GM18868 (cell line): ENCODE results near the gene PRR5L.
A peak's percentile ranks its signal among the peaks of the same experiment; 100 is the strongest.
"Not testable (repeated sequence)": the region's sequence is repeated elsewhere in the genome, so short reads cannot be mapped to it uniquely, and the experiment has no call there.

Source experiments
- ATAC-seq: cut with Tn5 transposase; IDR thresholded peaks from one replicate; pipeline ENCODE4 v1.9.1; 2021; ENCODE audit warnings: mild to moderate bottlenecking, moderate library complexity; ENCODE audit not compliant: unreplicated experiment

Gene PRR5L

DNA sequence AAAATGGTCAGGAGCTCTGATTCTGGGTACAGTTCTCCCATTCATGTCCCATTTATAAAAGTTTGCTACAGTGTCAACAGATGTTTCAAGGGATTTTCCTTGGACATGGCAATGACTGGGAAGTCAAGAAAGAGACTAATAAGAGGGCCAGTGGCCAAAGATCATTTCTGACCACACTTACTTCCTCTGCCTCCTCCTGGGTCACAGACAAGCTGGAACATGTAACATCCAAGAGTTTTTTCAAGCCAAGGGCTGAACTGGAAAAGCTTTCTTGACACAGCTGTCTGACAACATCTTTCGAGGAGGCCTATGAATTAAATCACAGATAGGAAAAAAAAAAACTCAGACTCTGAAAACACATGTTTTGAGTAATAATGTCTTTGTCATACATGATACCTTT is 15.6 kb upstream of the PRR5L start:
- ATAC-seq = no peak

DNA sequence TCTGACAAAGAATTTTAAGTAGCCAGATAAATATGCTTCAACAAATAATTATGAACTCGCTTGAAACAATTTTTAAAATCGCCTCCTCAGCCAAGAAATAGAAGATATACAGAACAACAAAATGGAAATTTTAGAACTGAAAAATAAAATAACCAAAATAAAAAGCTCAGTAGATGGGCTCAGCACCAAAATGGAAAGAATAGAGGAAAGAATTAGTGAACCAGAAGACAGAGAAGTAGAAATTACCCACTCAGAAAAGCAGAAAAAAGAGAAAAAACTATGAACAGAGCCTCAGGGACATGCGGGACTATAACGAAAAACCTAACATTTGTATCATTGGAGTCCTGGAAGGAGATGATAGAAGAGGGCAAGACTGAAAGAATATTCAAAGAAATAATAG is 14.2 kb upstream of the PRR5L start:
- no peak for ATAC-seq

DNA sequence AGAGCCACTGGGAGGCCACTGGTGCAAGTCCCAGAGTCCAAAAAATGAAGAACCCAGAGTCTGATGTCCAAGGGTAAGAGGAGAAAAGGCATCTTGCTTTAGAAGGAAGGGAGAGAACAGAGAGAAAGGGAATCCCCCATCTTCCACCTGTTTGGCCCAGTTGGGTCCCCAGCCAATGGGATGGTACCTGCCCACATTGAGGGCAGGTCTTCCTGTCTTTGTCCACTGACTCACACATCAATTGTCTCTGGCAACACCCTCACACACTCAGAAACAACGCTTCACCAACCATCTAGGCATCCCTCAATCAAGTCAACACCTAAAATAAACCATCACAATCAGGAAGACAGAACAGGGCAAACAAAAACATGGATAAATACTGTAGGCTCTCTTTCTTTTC is 13.2 kb upstream of the PRR5L start:
- ATAC-seq = no peak

DNA sequence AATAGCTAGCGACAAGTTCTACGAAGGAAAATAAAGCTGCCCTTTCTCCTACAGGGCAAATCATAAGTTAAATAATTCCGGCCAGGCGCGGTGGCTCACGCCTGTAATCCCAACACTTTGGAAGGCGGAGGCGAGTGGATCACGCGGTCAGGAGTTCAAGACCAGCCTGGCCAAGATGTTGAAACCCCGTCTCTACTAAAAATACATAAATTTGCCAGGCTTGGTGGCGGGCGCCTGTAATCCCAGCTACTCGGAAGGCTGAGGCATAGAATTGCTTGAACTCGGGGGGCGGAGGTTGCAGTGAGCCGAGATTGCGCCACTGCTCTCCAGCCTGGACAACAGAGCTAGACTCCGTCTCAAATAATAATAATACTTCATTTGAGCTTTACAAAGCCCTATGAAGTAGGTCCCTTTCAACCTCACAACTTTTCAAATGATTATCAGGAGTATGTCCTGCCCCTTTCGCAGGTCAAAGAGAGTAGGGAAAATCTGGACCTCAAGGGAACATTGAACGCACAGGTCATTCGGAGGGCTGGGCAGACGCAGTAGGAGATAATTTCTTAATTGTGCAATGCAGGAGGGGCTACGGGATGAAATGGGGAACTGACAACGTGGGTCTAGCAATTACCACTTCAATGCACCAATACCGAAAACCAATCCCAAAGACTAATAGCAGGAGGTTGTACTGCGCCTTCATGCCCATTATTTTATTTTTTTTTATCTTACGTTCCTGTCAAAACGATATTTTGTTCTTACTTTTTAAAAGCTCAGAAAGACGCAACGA is 7.5 kb upstream of the PRR5L start:
- no peak for ATAC-seq

DNA sequence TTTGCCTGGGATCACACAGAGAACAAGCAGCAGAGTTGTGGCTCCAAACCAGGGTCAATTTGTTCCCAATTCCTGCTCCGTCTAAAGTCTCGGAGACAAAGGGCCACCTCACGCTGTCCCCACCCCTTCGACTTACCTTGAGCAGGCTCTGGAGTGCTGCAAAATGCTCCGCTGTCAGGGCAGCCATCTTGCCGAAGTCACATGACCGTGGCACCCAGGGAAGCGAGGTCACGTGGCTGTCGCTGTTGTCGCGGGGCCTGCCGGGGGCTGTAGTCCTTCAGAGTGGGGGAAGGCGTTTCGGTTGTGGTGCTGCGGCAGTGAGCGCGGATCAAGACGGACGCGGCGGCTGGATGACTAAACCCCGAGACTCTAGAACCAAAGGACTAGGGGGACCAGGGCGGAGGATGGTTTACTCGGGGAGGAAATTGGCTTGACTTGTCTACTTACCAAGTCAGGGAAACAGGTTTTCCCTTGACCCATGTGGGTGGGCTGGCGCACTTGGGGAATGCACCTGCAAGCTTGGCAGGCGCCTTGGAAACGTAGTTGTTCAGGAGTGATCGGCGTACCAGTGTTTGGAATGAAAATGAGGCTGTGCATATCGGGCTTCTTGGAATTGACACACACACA is 6.7 kb upstream of the PRR5L start, which contains the start of gene COMMD9:
Gene COMMD9, minus strand, starts transcription at position 199 of the 627 bp plus-strand sequence. Its CDS starts 12 bp downstream, at position 187.
- peak; percentile 98 for ATAC-seq

DNA sequence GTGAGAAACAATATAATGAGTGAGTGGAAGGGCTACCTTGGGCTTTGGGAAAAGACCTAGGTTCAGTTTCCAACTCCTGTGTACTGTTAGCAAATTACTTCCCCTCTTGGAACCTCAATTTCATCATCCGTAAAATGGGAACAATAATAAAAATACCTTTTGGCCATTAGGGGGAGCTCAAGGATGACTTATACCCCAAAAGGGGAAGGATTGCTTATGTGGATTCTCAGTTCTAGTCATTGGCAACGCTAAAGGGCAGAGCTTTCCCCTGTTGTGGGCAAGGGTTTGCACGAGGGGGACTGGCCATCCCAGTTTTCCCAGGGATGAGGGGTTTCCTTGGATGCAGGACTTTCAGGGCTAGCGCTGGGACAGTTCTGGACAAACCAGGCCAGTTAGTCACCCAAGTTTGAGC is 3.8 kb upstream of the PRR5L start:
- ATAC-seq = peak; percentile 39

DNA sequence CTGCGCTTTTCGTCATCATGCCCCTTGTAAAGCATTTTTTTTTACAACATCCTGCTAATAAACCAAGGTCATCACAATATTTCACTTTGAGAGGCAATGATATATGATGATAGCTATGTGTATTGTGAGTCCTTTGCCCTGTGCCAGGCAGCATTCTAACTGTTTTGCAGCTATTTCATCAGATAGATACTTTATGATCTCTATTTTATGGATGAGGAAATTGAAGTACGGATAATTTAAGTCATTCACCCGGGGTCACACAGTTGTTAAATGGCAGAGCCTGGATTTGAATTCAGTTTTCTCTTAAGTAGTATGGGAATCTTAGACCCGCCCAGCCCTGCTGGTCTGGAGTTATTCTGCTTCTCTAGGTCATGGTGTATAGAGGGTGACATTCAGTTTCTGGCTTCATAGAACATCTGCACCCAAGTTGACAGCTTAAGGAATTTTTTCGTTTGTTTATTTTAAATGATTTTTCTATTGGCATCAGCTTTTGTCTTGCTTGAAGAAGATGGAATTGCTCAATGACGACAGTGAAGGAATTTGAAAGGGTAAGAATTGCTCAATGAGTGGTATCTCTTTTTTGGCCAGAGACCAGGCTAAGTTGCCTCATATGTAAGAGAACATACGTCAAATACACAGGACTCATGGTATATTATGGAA is 926 bp downstream of the PRR5L start:
- no peak for ATAC-seq

DNA sequence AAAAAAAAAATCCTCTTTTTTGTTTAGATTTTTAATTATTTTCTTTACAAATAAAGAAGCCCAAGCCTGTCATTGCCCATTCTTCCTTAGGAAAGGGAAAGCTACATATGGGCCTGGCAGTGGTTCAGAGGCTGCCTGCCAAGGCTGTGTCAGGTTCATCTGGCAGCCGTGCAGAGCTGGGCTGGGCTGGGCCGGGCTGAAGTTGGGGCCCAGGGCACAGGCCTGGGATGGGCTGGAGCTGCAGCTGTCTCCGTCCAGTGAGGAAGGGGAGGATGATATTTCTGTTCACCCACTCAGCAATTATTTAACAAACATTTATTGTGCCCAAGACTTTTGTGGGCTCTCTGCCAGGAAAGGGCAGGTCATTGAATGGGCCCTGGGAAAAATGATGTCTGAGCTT is 4.6 kb downstream of the PRR5L start:
- no peak for ATAC-seq

DNA sequence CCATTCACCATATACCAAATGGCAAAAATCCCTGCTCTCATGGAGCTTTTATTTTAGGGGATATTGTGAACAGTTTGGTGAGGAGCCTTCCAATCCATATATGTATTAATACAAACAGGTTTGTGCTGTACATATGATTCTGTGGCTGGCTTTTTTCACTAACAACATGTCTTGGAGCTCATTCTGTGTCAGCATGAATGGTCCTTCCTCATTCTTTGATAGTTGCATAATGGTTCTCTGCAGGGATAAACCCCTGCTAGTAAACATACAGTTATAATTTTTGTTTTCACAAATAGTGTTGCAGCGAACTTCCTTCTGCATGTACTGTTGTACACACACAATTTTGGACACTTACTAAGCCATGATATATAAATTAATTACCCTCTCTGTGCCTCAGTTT is 8.3 kb downstream of the PRR5L start:
- ATAC-seq = no peak

DNA sequence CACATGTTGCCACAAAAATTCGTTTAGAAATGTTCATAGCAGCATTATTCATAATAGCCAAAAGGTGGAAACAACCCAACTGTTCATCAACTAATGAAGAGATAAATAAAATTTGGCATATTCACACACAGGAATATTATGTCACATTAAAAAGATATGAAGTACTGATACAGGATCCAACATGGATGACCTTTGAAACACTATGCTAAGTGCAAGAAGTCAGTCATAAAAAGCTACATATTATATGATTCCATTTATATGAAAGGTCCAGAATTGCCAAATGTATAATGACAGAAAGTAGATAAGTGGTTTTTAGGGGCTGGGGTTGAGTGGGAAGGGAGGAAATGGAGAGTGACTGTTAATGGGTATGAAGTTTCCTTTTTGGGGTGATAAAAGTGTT is 9.0 kb downstream of the PRR5L start:
- ATAC-seq = no peak

DNA sequence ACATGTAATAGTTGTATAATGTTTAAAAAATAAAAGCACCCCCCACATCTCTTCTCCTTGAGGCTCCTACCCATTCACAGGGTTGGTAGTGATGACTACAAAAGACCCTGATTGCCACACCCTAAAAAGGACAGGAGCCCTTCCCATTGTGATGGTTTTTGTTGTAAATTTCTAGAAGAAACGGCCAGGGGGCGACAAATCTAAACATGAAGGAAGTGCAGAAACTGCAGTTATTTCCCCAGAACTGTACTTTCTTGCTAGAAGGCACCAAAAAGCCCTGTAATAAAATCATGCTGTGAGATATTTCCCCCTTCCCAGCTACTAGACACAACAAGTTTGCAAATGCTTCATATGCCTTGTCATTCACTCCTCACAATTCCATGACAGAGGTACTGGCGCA is 10.8 kb downstream of the PRR5L start:
- no peak for ATAC-seq

DNA sequence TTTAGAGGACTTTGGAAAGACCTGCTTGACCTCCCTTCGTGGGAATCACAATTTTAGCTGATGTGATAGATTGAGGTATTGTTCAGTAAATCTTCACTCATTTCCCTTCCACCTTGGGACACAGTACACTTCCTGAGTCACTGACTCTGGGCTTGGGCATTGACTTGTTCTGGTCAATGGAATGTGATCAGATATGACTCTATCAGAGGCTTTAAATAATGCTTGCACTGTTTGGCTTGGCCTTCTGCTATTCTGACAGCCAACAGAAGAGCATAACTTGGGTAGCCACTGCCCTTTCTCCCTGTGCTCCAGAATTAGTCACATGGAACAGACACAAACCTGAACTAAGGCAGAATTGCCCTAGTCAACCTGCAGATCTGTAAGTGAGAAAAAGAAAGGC is 12.5 kb downstream of the PRR5L start:
- ATAC-seq = no peak

DNA sequence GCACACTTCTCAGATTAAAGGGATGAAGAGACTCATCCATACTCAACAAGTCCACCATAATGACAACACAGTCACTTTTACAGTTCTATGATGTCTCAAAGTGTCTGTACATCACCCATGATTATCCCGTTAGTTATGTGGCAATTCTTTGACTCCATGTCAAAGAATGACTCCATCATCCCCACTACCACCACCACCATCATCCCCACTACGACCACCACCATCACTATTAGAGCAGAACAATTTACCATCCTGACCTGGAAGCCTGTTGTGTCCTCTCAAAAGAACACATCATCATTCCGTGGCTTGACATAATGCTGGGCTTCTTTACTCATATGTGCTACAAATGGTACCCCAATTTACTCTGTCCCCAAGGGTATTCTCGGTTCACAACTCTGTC is 13.7 kb downstream of the PRR5L start:
- no peak for ATAC-seq

DNA sequence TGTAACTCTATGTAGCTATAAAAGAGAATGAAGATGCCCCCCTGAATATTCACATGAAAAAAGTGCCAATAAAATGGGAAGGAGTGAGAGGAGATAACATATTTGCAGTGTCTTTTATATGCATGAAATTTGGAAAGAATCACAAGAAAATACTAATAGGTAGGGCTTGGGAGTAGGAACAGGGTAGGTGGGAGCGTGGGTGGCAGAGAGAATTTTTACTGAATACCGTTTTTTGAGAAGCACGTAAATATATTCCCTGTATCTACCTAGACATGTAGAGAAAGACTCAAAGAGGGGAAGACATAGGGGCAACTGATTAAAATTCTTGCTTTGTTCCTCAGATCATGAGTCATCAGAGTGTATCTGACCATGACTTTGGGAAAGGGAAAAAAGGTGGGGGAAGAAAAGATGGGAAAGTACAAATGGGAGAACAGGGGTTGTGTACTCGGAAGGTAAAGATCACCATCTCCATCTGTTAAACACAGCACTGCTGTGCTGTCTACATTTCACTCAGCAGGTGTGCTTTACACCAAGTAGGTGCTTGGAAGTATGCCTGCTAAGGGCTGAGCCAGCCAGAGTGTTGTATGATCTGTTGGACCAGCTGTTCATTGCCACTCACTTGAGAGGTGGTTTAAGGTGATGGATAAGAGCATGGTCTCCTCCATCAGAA is 16.0 kb downstream of the PRR5L start:
- peak; percentile 36 for ATAC-seq

DNA sequence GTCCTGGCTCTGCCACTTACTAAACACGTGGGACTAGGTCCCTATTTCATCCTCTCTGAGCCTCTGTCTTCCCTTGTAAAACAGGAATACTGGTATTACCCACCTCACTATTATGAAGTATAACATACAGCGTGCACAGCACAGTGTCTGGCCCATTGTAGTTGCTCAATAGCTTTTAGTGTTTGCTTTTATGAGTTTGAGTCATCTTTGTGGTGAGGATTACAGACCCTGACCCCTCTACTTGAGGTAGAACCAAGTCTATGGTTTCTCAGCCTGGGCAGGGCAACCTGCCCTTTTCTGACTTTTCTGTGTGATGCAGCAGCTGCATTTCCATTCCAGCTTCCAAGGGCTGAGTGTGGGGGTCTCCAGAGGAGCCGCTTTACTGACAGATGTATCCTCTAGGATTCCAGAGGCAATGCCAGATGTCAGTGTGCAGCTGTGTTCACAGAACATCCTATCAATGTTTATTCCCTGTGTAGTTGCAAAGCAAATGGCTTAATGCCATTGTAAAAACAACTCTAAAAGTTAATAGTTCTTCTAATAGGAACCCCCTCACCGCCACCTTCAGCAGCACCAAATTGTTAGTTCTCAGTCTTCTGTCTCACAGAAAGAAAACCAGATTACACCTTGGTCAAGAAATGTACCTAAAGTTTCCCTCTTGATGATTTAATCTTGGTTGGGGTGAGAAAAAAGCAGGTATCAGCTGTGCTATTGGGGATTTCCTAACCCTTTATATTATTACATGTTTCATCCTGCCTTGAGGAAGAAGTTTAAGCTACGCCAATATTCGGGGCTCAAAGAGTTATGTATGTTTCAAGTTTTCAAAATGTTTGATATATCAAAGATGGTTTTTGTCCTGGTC is 16.8 kb downstream of the PRR5L start:
- ATAC-seq = peak; percentile 75

DNA sequence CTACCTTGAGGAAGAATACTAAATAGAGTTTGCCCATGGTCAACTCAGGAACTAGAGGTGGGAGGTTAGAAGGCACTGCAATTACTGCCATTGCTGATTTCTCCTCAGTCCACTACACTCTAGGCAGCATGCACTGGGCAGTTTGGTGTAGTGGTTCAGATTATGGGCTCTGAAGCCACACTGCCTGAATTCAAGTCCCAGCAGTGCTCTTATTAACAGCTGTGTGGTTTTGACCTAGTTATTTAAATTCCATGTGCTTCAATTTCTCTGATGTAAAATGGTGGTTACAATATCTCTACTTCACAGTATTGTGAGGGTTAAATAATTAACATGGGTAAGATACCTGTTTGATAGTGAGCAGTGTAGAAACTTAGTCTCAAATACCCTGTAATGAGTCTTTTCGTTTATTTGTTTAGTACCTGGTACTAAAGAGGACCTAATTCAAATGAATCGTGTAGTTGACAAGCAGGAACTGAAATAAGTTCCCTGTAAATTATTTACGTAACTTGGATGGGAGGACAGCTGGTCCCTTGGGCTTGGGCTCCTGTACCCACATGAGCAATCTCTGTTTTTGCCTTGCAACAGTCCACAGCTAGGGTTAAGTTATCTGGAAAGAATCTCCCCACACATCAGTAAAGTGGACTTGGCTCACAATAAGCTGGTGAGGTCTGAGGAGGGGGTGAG is 17.8 kb downstream of the PRR5L start:
- ATAC-seq = no peak

DNA sequence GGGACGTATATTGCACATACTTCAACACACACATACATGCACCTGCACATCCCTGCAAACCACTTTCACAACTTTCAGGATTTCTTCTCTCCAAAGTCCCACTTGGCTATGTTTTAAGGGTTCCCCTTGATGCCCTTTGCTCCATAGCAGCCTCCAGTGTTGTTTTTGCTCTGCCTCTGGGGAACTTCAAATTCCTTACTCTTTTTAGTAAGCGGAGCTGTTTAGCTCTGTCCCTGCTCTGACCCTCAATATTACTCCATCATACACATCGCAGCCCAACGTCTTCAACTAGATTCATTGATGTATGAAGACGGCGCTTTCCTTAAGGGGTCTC is 18.3 kb downstream of the PRR5L start:
- no peak for ATAC-seq

DNA sequence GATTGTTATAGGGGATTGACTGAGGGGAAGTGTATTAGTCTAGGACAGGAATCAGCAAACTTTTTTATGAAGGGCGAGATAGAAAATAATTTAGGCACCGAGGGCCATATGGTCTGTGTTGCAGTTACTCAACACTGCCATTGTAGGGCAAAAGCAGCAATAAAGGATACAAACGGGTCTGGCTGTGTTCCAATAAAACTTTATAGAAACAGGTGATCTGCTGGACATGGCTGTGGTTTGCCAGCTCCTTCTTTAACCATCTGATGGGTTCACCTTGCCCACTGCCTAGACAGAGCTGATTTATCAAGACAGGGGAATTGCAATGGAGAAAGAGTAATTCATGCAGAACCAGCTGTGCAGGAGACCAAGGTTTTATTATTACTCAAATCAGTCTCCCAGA is 20.0 kb downstream of the PRR5L start:
- ATAC-seq = no peak

DNA sequence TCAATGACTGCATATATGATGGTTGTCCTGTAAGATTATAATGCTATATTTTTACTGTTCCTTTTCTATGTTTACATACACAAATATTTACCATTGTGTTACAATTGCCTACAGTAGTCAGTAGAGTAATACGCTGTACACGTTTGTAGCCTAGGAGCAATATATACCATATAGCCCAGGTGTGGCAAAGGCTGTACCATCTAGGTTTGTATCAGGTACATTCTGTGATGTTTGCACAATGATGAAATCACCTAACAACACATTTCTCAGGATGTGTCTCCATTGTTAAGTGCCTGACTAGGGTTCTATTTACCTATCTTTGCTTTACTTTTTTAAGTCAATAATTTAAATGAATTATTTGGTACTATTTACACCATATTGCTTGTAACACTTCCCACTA is 21.9 kb downstream of the PRR5L start:
- no peak for ATAC-seq

DNA sequence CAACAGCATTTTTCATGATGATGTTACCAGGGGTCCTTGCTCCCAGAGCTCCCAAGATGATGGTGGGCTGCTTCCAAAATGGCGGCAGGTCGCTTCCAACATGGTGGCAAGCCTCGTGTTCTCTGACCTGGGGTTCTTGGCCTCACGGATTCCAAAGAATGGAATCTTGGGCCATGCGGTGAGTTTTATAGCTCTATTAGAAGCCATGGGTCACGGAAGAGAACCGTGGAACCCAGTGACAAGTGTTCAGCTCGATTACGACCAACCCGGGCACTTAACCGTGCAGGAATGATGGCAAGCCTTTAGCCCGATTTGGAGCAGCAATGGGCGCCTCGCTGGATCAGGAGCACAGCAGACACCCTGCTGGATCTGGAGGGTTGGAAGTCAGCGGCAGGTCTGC is 28.9 kb downstream of the PRR5L start:
- ATAC-seq = not testable (repeated sequence)
